NCI-H2227 treated with DMSO at 0.1 percent for 48 hours (cell line): ENCODE results near the gene MIGA1.
"Not testable (repeated sequence)": the region's sequence is repeated elsewhere in the genome, so short reads cannot be mapped to it uniquely, and the experiment has no call there.

Experiments used
- DNase-seq: peaks from one replicate; lab custom pipeline; 2025; lab: John Stamatoyannopoulos, UW

MIGA1 gene

DNA sequence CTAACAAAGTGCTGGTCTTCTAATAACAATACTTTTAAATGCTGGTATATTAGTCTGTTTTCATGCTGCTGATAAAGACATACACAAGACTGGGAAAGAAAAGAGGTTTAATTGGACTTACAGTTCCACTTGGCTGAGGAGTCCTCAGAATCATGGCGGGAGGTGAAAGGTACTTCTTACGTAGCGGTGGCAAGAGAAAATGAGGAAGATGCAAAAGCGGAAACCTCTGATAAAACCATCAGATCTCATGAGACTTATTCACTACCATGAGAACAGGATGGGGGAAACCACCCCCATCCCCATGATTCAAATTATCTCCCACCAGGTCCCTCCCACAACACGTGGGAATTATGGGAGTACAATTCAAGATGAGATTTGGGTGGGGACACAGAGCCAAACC, 139.5 kb downstream of the MIGA1 start:
- not testable (repeated sequence) for DNase-seq

GRCh38 chr1:77925518-77925917, 146.1 kb downstream of the MIGA1 start:
- DNase-seq = no peak

- DNase-seq = no peak
These were observed 146.5 kb downstream of the MIGA1 start for GRCh38 chr1:77925956-77926355.

- no peak for DNase-seq
These were observed 147.3 kb downstream of the MIGA1 start for GRCh38 chr1:77926561-77927357.

DNA sequence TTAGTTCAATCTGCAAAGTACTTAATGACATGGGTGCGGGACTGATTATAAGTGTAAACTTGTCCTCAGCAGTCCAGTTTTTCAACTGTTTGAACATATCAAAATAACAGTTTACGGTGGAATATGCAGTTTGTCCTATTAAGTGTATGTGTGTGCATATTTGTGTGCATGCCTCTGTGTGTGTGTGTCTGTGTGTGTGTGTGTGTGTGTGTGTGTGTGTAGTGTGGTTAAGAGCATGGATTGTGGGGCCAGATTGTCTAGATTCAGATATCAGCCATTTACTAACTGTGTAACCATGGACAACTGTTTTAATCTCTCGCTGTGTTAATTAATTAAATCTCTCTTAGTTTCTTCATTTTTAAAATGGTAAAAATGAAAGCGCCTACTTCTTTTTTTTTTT, 148.0 kb downstream of the MIGA1 start:
- DNase-seq = no peak
